GM13976 (cell line): ENCODE data around the gene FPR2.

Experiments
- DNase-seq: peaks from one replicate; pipeline ENCODE4 v3.0.0; 2012; ENCODE audit warnings: low spot score
- CTCF ChIP-seq: IDR thresholded peaks from 2 replicates; pipeline ENCODE4 v1.5.1; 2012; ENCODE audit warnings: borderline replicate concordance, mild to moderate bottlenecking; ENCODE audit not compliant: insufficient read depth; ENCODE audit errors: extremely low read depth, missing control alignments, control extremely low read depth
- in situ Hi-C: fragments of 300-500 bp; cut with MboI; formaldehyde crosslinking; loops from one replicate; pipeline ENCODE4 v1.12.0; 2022; ENCODE audit warnings: low sequenced_read_pairs, mixed read lengths, inconsistent platforms; ENCODE audit not compliant: unreplicated experiment

The FPR2 gene

GRCh38 chr19:51750400-51751094 is 10.4 kb upstream of the FPR2 start:
- in situ Hi-C loops = no loop called here
- DNase-seq = no peak
- TF ChIP-seq CTCF = no peak

GRCh38 chr19:51751655-51752054 is 9.3 kb upstream of the FPR2 start, which contains the start of gene FPR1:
TSS of gene FPR1 (minus strand) at chr19:51751878. CDS start at chr19:51746994, 4,884 bp downstream.
- in situ Hi-C loops = no loop called here
- no peak for TF ChIP-seq CTCF
- DNase-seq = no peak

GRCh38 chr19:51754109-51754508 is 6.9 kb upstream of the FPR2 start:
- in situ Hi-C loops = no loop called here
- no peak for DNase-seq
- TF ChIP-seq CTCF = no peak

GRCh38 chr19:51754770-51755169 is 6.2 kb upstream of the FPR2 start:
- DNase-seq = no peak
- no peak for TF ChIP-seq CTCF
- in situ Hi-C loops = no loop called here

- TF ChIP-seq CTCF = no peak
- no peak for DNase-seq
- in situ Hi-C loops = no loop called here
Observed at GRCh38 chr19:51755571-51755970, 5.4 kb upstream of the FPR2 start.

- TF ChIP-seq CTCF = no peak
- no peak for DNase-seq
- in situ Hi-C loops = no loop called here
Observed at GRCh38 chr19:51761696-51762095, 716 bp downstream of the FPR2 start.
